ENCODE measurements around the gene ATP13A1. TPM values are rescaled to one million over a fixed set of nuclear protein-coding genes. Genes with fewer than 3 reads are reported as not detected.

The ATP13A1 gene
- total and polyA plus RNA-seq, 2 donors (not counting 3 experiments of a cell fraction or from before 2014, with no cell fraction given): 36.9 to 48.7 TPM

- dilution Hi-C loops (cut with MboI; ENCODE audit: extremely low pct_ligation_motif_present, low sequenced_read_pairs): no loop called here
- Histone ChIP-seq H3K4me2 (ENCODE audit: insufficient read depth, low read length) (no peak overlapping the region), H2AFZ (ENCODE audit: low read depth, low read length) (no peak overlapping the region), H3K4me3 (replicated peaks in 1 of 3; ENCODE audit: insufficient read depth in 1 of 3, low read depth in 1 of 3, low read length in 3 of 3) (no peak overlapping the region), H3K27me3 (ENCODE audit: control insufficient read depth in 2 of 2, insufficient read depth in 2 of 2, low read length in 2 of 2) (peaks cover 0 to 6% of the 10 kb centered on the region in 2 experiments), H3K9me3 (replicated peaks; ENCODE audit: control insufficient read depth, insufficient read depth, low read length) (no peaks in the 10 kb centered on the region), H4K20me1 (replicated peaks; ENCODE audit: control insufficient read depth, extremely low read depth, insufficient read depth, low read length) (no peaks in the 10 kb centered on the region), H3K27ac (ENCODE audit: insufficient read depth, low read depth, low read length) (no peak overlapping the region), H3K36me3 (ENCODE audit: control insufficient read depth in 2 of 2, extremely low read depth in 1 of 2, insufficient read depth in 2 of 2, low read length in 2 of 2) (peaks cover 3 to 15% of the 10 kb centered on the region in 2 experiments), H3K9ac (replicated peaks; ENCODE audit: extremely low read depth, insufficient read depth, low read length) (no peak overlapping the region), H3K4me1 (ENCODE audit: control insufficient read depth, extremely low read depth, insufficient read depth, low read length) (no peaks in the 10 kb centered on the region), H3K79me2 (ENCODE audit: control insufficient read depth, insufficient read depth, low read length) (no peaks in the 10 kb centered on the region), H3K9me1 (replicated peaks; ENCODE audit: control insufficient read depth, extremely low read depth, insufficient read depth, low read length) (no peaks in the 10 kb centered on the region)
- ChIA-PET CTCF (no interaction called here), POLR2A (no interaction called here)
- no peak for TF ChIP-seq CTCF (IDR thresholded peaks at IDR 0.05; ENCODE audit: extremely low read depth in 1 of 2, insufficient read depth in 1 of 2, low read depth in 1 of 2, low read length in 2 of 2)
- FAIRE-seq (no peak), DNase-seq (ENCODE audit: low read depth, low spot score) (no peak)
- BruUV-seq (replicated peaks): no TSS peak
- intact Hi-C loops (cut with micrococcal nuclease): no loop called here
Observed at GRCh38 chr19:19630426-19630825, 33.0 kb downstream of the ATP13A1 start.

GRCh38 chr19:19630062-19630414 is 33.4 kb downstream of the ATP13A1 start:
- Histone ChIP-seq H3K9me1 (replicated peaks; ENCODE audit: control insufficient read depth, extremely low read depth, insufficient read depth, low read length) (no peaks in the 10 kb centered on the region), H3K27me3 (ENCODE audit: control insufficient read depth in 2 of 2, insufficient read depth in 2 of 2, low read length in 2 of 2) (peaks cover 0 to 6% of the 10 kb centered on the region in 2 experiments), H3K4me1 (ENCODE audit: control insufficient read depth, extremely low read depth, insufficient read depth, low read length) (no peaks in the 10 kb centered on the region), H3K9me3 (replicated peaks; ENCODE audit: control insufficient read depth, insufficient read depth, low read length) (no peaks in the 10 kb centered on the region), H3K27ac (ENCODE audit: insufficient read depth, low read depth, low read length) (no peak overlapping the region), H3K36me3 (ENCODE audit: control insufficient read depth in 2 of 2, extremely low read depth in 1 of 2, insufficient read depth in 2 of 2, low read length in 2 of 2) (peaks cover 3 to 12% of the 10 kb centered on the region in 2 experiments), H3K4me2 (ENCODE audit: insufficient read depth, low read length) (no peak overlapping the region), H4K20me1 (replicated peaks; ENCODE audit: control insufficient read depth, extremely low read depth, insufficient read depth, low read length) (no peaks in the 10 kb centered on the region), H2AFZ (ENCODE audit: low read depth, low read length) (no peak overlapping the region), H3K79me2 (ENCODE audit: control insufficient read depth, insufficient read depth, low read length) (no peaks in the 10 kb centered on the region), H3K9ac (replicated peaks; ENCODE audit: extremely low read depth, insufficient read depth, low read length) (no peak overlapping the region), H3K4me3 (replicated peaks in 1 of 3; ENCODE audit: insufficient read depth in 1 of 3, low read depth in 1 of 3, low read length in 3 of 3) (no peak overlapping the region)
- TF ChIP-seq GATA2 (IDR thresholded peaks at IDR 0.05; ENCODE audit: insufficient read depth, insufficient read length, low read depth, low read length) (no peak), POLR2AphosphoS5 (IDR thresholded peaks at IDR 0.05; ENCODE audit: insufficient read depth, low read depth, low read length) (no peak), EZH2 (IDR thresholded peaks at IDR 0.05; ENCODE audit: borderline replicate concordance, low read depth, low read length, severe bottlenecking) (no peak), FOS (IDR thresholded peaks at IDR 0.05; ENCODE audit: borderline replicate concordance, insufficient read depth, low read length) (no peak), MYC (IDR thresholded peaks at IDR 0.05; ENCODE audit: low read depth, low read length) (no peak), CTCF (IDR thresholded peaks at IDR 0.05; ENCODE audit: extremely low read depth in 1 of 2, insufficient read depth in 1 of 2, low read depth in 1 of 2, low read length in 2 of 2) (no peak), MAX (IDR thresholded peaks at IDR 0.05; ENCODE audit: insufficient read depth, insufficient read length) (no peak), JUN (IDR thresholded peaks at IDR 0.05; ENCODE audit: borderline replicate concordance, insufficient read depth, insufficient read length, low read depth) (no peak), POLR2A (IDR thresholded peaks at IDR 0.05; ENCODE audit: low read depth, low read length) (no peak)
- ChIA-PET CTCF (no interaction called here), POLR2A (no interaction called here)
- DNase-seq (ENCODE audit: low read depth, low spot score): no peak
- BruUV-seq (replicated peaks): no TSS peak
- dilution Hi-C loops (cut with MboI; ENCODE audit: extremely low pct_ligation_motif_present, low sequenced_read_pairs): no loop called here
- FAIRE-seq: no peak
- intact Hi-C loops (cut with micrococcal nuclease): no loop called here
